Activated effector memory CD4-positive, alpha-beta T cell treated with anti-CD3 and anti-CD28 coated beads, Interleukin-2, amount 50 U/mL, for 16 hours (primary cell): ENCODE results near the gene CSDE1.

Source experiments
- DNase-seq: peaks from one replicate; pipeline ENCODE4 v3.0.0-alpha.2; 2020

Gene CSDE1

GRCh38 chr1:114746450-114747121 lies 11.2 kb downstream of the CSDE1 start:
- DNase-seq = no peak

DNA sequence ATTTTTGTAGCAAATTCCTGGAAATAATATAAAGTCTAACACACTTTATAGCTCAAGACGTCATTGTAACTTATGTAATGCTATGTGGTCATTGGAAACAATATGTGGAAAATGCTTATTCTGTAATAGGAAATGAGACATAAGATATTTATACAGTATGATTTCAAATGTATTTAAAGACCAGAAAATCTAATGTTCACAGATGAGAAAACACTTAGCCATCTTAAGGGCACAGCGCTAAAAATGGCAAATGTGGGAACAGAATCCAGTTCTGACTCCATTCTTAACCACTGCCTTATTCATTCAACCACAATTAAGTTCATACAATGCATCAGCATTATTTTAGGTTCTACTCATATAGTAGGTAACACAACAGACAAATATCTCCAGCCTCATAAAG lies 12.5 kb downstream of the CSDE1 start:
- no peak for DNase-seq

DNA sequence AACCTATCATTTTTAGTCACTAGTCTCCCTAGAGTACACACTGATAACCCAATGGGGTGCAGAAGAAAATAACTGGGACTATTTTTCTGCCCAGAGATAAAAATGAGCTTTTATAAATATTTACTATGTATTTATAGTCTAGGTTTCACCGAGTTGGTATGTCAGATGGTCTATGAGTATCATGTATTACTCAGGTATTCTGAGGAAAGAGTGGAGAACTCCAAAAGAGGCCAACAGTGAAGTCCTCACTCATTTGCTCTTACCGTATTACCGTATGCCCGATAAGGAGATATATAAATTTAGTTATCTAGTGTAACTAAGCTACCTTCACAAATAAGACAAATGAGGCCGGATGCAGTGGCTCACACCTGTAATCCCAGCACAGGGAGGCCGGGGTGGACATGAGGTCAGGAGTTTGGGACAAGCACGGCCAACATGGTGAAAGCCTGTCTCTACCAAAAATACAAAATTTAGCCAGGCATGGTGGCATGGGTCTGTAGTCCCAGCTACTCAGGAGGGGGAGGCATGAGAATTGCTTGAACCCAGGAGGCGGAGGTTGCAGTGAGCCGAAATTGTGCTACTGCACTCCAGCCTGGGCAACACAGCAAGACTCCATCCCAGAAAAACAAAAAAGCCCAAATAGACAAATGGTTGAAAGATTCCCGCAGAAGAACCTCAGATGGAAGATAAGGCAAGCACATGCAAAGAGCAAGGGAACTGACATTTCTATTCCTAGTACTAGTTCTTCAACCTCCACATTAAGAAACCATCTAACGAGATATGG lies 15.6 kb downstream of the CSDE1 start:
- no peak for DNase-seq

DNA sequence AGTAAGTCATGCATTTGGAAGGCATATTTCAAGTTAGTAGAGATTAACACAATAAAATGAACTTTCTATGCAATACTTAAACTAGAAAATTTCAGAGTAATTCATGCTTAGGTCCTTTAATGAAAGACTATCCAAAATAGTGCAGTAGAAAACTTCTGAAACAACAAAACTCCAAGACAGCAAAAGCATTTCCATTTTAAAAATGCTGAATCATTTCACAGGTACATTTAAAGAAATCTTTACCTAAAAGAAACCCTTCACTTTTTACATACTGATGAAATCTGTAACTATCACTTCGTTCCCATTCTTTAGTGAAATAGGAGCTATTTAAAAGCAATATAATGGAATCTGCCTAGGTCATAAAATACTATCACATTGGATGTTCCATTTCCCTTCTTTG lies 17.5 kb downstream of the CSDE1 start:
- no peak for DNase-seq

DNA sequence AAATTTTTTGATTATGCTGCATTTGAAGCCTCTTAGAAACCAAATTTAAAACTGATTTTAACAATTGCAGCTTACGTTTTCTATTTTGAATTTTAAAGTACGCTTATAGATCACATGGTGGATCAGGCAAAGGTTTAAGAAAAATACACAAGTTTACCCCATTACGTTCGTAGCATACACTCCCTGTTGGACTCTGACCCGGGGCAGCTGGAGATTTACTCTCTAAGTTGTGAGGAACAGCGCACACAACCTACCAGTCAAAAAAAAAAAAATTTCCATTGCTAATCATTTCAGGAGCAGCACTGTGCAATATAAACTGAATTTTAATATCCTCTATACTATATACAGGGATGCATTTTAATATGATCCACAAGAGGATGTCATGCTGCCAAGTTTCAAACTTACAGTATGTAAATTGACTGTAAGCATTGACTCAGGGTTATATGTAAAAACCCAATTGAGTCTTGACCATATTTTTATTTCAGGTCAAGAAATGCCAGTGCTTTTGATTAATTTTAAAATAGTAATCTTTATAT lies 20.4 kb downstream of the CSDE1 start:
- DNase-seq = no peak

GRCh38 chr1:114735479-114735878 lies 22.3 kb downstream of the CSDE1 start:
- no peak for DNase-seq

DNA sequence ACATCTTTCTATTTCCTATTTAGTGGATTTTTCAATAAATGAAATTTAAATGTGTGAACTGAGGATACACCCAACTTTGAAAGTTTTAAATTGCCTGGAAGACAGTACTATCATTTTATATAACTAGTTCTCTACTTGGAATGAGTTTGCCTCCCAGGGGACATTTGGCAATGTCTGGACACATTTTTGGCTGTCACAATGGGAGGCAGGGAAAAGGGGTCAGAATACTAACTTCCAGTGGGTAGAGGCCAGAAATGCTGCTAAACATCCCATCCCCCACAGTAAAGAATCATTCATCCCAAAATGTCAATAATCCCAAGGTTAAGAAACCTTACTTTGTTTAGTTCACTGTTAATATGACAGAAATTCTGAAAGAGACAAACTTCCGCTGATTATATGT lies 28.0 kb downstream of the CSDE1 start:
- DNase-seq = no peak

GRCh38 chr1:114728553-114728952 lies 29.2 kb downstream of the CSDE1 start:
- no peak for DNase-seq

GRCh38 chr1:114725230-114725629 lies 32.6 kb downstream of the CSDE1 start:
- DNase-seq = no peak

GRCh38 chr1:114723915-114724314 lies 33.9 kb downstream of the CSDE1 start:
- DNase-seq = no peak

DNA sequence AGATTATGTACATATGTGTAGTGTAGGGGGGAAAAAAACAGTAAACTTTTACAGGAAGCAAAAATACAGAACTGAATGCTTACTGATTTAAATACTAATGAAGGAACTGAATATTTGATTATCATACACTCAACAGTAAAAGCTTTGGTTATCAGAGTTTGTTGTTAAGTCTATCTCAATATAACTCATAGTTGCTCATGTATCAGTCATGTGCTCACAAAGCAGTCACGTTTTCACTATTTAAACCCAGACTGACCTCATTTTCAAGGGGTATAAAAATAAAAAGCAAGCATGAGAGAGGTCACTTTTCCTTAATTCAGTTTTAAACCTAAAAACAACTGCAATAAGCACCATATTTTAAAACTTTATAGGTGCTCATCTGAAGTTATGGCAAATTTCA lies 34.3 kb downstream of the CSDE1 start:
- no peak for DNase-seq

- DNase-seq = no peak
Observed at GRCh38 chr1:114720492-114720891, 37.3 kb downstream of the CSDE1 start.

GRCh38 chr1:114719424-114719787 lies 38.4 kb downstream of the CSDE1 start:
- no peak for DNase-seq

GRCh38 chr1:114718661-114719423 lies 38.9 kb downstream of the CSDE1 start:
- DNase-seq = no peak

- DNase-seq = peak; percentile 99
Observed at GRCh38 chr1:114716304-114717170, 41.2 kb downstream of the CSDE1 start, which contains the start of gene NRAS. Gene NRAS (minus strand): TSS chr1:114716771. CDS start chr1:114716160, 611 bp downstream.

DNA sequence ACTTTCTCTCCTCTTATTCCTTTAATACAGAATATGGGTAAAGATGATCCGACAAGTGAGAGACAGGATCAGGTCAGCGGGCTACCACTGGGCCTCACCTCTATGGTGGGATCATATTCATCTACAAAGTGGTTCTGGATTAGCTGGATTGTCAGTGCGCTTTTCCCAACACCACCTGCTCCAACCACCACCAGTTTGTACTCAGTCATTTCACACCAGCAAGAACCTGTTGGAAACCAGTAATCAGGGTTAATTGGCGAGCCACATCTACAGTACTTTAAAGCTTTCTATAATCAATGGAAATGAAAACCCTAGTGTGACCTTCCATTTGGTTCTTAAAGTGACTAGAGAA lies 41.9 kb downstream of the CSDE1 start:
- DNase-seq = no peak

DNA sequence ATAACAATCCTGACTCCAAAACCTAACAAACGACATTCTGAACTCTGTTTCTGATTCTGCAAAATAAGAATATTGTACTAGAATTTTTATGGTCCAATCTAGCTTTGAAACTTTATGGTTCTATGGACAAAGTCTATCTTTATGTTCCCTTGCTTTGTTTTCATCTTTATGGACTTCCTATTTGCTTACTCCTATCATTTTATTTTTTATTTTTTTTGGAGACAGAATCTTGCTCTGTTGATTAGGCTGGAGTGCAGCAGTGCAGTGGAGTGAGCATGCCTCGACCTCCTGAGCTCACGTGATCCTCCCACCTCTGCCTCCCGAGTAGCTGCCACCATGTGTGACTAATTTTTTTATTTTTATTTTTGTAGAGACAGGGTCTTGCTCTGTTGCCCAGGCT lies 44.8 kb downstream of the CSDE1 start:
- no peak for DNase-seq

DNA sequence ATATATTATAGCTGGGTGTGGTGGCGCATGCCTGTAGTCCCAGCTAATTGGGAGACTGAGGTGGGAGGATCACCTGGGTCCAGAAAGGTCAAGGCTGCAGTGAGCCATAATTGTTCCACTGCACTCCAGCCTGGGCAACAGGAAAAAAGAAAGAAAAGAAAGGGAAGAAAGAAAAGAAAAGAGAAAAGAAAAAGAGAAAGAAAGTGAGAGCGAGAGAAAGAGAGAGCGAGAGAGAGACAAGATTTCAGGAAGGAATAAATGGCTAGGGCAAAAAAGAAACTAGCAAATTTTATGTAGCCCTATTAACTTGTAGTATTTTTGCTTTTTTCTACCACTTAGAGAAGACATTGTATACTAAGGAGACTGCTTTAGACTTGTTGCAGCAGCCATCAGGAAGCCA lies 47.4 kb downstream of the CSDE1 start:
- DNase-seq = no peak

- no peak for DNase-seq
Observed at GRCh38 chr1:114707604-114708003, 50.2 kb downstream of the CSDE1 start.

- no peak for DNase-seq
Observed at GRCh38 chr1:114703242-114703641, 54.5 kb downstream of the CSDE1 start.

DNA sequence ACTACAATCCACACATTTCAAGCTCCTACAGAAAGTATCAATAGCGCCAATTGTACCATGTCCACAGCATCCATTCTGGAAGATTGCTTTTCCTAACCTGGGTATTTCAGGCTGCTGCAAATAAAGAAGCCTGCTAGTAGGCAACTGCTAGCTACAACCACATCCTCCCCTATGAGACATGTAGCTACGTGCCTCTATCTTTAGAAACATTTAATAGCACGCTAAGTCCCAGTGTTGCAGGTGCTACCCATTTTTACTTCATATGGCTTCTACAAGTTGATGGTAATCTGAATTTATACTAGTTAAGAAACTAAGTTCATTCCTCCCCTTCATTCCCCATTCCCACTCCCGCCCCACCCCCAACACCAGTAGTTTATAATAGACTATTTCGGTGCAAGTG lies 55.0 kb downstream of the CSDE1 start:
- DNase-seq = no peak

GRCh38 chr1:114701931-114702330 lies 55.9 kb downstream of the CSDE1 start:
- no peak for DNase-seq
